Measurements from ENCODE around the gene AGPAT4. TPM values are rescaled to one million over a fixed set of nuclear protein-coding genes. Genes with fewer than 3 reads are reported as not detected.
A peak's percentile ranks its signal among the peaks of the same experiment; 100 is the strongest.
"Not testable (repeated sequence)": the region's sequence is repeated elsewhere in the genome, so short reads cannot be mapped to it uniquely, and the experiment has no call there.

Gene AGPAT4
- polyA plus RNA-seq, 4 donors = 17.1 to 25.1 (median 20.8) TPM

DNA sequence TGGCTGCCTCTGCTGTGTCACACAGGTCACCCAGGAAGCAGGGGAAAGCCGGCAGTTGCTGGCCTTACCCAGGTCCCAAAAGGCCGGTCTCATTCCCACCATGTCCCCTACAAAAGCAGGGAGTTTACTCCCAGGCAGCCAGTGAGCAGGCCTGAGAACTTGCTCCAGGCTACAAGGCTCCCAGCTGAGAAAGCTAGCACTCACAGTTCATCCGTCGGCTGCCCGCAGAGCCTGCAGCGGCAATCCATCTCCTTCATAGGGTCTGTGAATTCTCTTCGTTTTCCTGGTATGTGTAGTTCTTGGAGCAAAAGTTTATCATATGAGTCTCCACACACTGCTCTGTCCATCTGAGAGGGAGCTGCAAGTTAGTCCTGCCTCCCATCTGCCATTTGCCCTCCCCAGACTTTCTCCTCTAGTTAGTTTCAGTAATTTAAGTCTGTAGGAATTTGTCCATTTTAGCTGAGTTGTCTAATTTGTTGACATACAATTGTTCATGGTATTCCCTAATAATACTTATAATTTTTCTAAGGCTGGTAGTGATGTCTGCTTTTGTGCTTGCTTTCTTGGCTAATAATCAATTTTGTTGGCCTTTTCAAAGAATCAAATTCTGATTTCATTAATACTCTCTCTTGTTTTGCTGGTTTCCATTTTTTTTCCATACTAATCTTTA, 146.7 kb downstream of the AGPAT4 start:
- no peak for DNase-seq (ENCODE audit: low read depth in 4 of 4, low spot score in 2 of 4)

- DNase-seq (ENCODE audit: low read depth in 4 of 4, low spot score in 2 of 4) = no peak
Observed at GRCh38 chr6:161125591-161125990, 148.3 kb downstream of the AGPAT4 start.

- not testable (repeated sequence) for DNase-seq (ENCODE audit: low read depth in 4 of 4, low spot score in 2 of 4)
Observed at GRCh38 chr6:161123319-161123718, 150.5 kb downstream of the AGPAT4 start.

- DNase-seq (ENCODE audit: low read depth in 4 of 4, low spot score in 2 of 4) = no peak
Observed at GRCh38 chr6:161117942-161118341, 155.9 kb downstream of the AGPAT4 start.

- DNase-seq (ENCODE audit: low read depth in 4 of 4, low spot score in 2 of 4) = no peak
Observed at GRCh38 chr6:161117308-161117707, 156.6 kb downstream of the AGPAT4 start.

GRCh38 chr6:161116554-161116953, 157.3 kb downstream of the AGPAT4 start:
- no peak for DNase-seq (ENCODE audit: low read depth in 4 of 4, low spot score in 2 of 4)

DNA sequence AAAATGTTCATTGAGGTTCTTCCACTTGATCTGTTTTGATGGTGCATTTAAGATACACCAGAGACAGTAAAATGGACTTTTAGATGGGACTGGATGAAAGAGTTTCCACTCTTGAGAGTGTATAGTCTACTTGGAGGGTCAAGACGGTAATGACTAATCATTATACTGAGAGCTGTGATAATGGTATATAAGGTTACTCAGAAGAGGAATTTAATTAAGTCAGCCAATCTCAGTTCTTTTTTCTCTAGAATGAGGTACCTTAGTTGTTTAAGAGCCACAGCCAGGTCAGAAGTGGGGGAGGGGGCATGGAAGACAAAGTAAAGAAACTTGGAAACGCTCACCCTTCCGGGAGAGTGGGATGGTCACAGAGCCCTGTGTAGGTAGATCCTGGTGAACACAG, 158.4 kb downstream of the AGPAT4 start:
- no peak for DNase-seq (ENCODE audit: low read depth in 4 of 4, low spot score in 2 of 4)

GRCh38 chr6:161111261-161111660, 162.6 kb downstream of the AGPAT4 start:
- no peak for DNase-seq (ENCODE audit: low read depth in 4 of 4, low spot score in 2 of 4)

DNA sequence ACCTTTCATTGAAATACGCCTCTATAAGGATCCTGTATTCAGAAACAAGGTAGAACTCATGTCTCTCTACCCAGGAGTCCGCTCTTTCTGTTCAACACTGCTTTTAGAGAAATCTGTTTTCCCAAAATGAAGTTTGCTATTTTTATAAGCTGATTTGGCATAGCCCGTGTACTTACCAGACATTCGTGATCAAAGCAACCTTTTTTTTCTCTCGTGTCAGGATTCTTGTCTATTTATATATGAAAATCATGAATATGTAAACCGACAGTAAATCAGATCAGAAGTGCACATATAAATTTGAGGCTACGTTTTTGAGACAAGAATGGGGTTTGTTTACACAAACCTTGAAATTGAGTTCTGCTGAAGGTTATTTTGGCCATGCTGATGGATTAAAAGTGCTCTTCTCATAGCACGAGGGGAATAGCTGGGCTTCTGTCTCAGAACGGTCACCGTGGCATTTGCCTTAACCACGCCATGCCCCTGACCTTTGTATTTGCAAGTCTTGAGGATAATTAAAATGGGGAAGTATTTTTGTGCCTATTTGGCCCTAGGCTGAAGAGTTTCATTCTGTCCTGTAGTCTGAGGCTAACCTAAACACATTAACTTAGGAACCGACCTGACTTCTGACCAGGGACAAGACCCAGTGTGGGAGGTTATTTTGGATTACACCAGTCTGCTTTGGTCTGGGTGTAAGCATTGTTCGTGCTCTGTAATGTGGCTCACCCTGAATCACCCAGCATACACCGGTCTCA, 163.7 kb downstream of the AGPAT4 start:
- DNase-seq (ENCODE audit: low read depth in 4 of 4, low spot score in 2 of 4) = no peak

DNA sequence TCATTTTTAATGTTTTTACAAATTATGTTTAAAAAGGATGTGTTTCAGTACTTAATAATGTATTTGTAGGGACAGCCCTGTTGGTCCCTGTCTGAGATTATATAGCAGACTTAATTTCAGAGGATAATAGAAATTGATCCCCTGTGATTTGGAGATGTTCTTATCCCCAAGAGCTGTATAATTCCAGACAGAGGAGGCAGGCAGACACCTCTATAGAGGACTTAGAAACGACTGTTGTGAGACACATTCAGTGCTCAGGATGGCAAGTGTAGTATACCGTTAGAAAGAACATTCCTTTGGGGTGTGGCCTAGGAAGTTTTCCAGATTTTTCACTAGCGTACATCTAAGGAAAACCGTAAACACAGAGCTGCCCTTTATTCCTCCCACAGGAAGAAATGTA, 164.5 kb downstream of the AGPAT4 start:
- no peak for DNase-seq (ENCODE audit: low read depth in 4 of 4, low spot score in 2 of 4)

DNA sequence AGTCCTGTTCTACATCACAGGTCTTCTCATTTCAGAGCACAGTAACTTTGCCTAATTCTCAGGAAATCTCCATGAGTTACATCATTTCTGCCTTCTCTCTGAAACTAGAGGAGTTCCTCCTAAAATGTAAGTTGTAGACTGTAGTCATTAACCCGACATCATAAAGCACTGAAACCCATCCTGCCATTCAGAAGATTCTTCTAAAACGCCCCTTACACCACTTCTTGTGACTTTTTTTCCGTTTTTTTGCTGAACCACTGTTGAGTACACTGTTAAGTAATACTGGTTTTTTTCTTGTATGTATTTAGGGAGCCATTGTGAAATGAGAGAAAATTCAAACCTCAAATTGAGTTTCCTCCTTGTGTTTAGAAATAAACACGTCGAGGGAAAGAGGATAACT, 164.9 kb downstream of the AGPAT4 start:
- DNase-seq (ENCODE audit: low read depth in 4 of 4, low spot score in 2 of 4) = no peak

GRCh38 chr6:161107779-161108730, 165.8 kb downstream of the AGPAT4 start:
- no peak for DNase-seq (ENCODE audit: low read depth in 4 of 4, low spot score in 2 of 4)

GRCh38 chr6:161105408-161105807, 168.5 kb downstream of the AGPAT4 start:
- DNase-seq (ENCODE audit: low read depth in 4 of 4, low spot score in 2 of 4) = no peak

DNA sequence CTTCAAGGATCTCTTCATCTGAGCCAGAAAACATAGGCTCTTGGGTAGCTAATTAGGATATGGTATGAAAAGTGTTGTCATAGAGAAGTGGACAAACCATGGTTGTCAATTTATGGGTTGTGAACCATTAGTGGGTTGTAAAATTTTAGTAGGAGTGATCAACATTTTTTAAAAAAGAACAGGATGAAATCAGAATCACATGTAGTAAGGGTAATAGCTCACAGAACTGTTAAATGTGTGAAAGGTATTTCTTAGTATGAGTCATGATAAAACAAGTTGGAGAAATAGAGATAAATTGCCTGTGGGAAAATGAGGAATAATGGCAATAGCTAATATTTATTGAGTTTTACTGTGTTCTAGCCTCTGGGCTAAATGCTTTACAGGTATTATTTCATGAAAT, 168.9 kb downstream of the AGPAT4 start:
- no peak for DNase-seq (ENCODE audit: low read depth in 4 of 4, low spot score in 2 of 4)

GRCh38 chr6:161103475-161103874, 170.4 kb downstream of the AGPAT4 start:
- no peak for DNase-seq (ENCODE audit: low read depth in 4 of 4, low spot score in 2 of 4)

GRCh38 chr6:161101517-161101916, 172.3 kb downstream of the AGPAT4 start:
- DNase-seq (ENCODE audit: low read depth in 4 of 4, low spot score in 2 of 4) = peak in 1 of 4 donors; percentile 10

- DNase-seq (ENCODE audit: low read depth in 4 of 4, low spot score in 2 of 4) = no peak
Observed at GRCh38 chr6:161100072-161100471, 173.8 kb downstream of the AGPAT4 start.

- no peak for DNase-seq (ENCODE audit: low read depth in 4 of 4, low spot score in 2 of 4)
Observed at GRCh38 chr6:161095916-161096315, 177.9 kb downstream of the AGPAT4 start.

- DNase-seq (ENCODE audit: low read depth in 4 of 4, low spot score in 2 of 4) = no peak
Observed at GRCh38 chr6:161094955-161095354, 178.9 kb downstream of the AGPAT4 start.

- no peak for DNase-seq (ENCODE audit: low read depth in 4 of 4, low spot score in 2 of 4)
Observed at GRCh38 chr6:161091972-161092701, 181.7 kb downstream of the AGPAT4 start.
